ENCODE data around the gene ADGRD1. TPM values are rescaled to one million over a fixed set of nuclear protein-coding genes. Genes with fewer than 3 reads are reported as not detected.

ADGRD1 gene
- total and polyA plus RNA-seq, 8 donors: 1.4 to 7.3 (median 5.2) TPM

DNA sequence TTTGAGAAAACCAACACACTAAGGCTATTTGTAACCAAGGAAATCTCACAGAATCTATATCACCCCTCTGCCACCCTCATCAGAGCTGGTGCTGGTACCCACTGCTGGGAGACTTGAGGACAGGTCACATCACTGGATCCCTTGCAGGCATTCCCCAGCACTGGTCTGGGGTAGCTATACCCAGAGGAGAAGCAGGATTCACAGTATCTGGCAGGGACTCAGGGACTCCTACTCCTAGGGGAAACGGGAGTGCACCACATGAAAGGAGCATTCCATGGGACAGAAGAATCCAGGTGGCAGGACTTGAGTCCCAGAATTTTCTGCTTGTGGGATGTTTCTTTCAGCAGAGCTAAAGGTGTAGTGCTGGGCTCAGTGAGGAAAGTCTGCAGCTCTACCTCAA is 223.2 kb downstream of the ADGRD1 start:
- DNase-seq (no peak), ATAC-seq (no peak), FAIRE-seq (no peak)
- Histone ChIP-seq H3K36me3 (no peaks in the 10 kb centered on the region), H3K4me1 (no peaks in the 10 kb centered on the region), H3K9me3 (no peaks in the 10 kb centered on the region), H3K27ac (no peak overlapping the region), H3K4me3 (no peak overlapping the region), H3K27me3 (no peaks in the 10 kb centered on the region)
- TF ChIP-seq, protein P1, sequence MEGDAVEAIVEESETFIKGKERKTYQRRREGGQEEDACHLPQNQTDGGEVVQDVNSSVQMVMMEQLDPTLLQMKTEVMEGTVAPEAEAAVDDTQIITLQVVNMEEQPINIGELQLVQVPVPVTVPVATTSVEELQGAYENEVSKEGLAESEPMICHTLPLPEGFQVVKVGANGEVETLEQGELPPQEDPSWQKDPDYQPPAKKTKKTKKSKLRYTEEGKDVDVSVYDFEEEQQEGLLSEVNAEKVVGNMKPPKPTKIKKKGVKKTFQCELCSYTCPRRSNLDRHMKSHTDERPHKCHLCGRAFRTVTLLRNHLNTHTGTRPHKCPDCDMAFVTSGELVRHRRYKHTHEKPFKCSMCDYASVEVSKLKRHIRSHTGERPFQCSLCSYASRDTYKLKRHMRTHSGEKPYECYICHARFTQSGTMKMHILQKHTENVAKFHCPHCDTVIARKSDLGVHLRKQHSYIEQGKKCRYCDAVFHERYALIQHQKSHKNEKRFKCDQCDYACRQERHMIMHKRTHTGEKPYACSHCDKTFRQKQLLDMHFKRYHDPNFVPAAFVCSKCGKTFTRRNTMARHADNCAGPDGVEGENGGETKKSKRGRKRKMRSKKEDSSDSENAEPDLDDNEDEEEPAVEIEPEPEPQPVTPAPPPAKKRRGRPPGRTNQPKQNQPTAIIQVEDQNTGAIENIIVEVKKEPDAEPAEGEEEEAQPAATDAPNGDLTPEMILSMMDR (IDR thresholded peaks at IDR 0.05): no peak
- WGBS, 2 donors: 44 to 68% methylated on average over 1 of the region's 1 CpG
- intact Hi-C loops (cut with DNase I): no loop called here

DNA sequence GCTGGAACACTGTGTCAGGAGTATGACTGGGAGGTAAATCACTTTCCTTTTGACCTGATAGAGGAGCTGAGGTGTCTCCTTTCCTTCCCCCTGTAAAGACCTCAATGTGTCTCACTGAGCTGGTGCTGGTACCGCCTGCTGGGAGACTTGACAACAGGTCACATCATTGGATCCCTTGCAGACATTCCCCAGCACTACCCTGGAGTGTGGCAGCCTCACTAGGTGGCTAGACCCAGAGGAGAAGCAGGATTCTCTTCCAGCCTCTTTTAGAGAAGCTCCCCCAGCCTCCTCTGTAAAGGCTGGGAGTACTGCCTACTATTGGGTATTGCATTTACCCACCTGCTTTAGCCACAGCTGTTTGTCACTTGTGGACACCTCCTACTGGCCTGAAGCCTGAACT is 223.9 kb downstream of the ADGRD1 start:
- no peak overlapping the region for H3K27ac ChIP-seq
- no peaks in the 10 kb centered on the region for H3K9me3 ChIP-seq
- no peak overlapping the region for H3K4me3 ChIP-seq
- WGBS, 2 donors: 88 to 94% methylated on average over 1 of the region's 1 CpG
- DNase-seq (no peak), ATAC-seq (no peak), FAIRE-seq (no peak)
- no peaks in the 10 kb centered on the region for H3K36me3 ChIP-seq
- H3K4me1 ChIP-seq: no peaks in the 10 kb centered on the region
- TF ChIP-seq, protein P1 (IDR thresholded peaks at IDR 0.05): no peak
- H3K27me3 ChIP-seq: no peaks in the 10 kb centered on the region
- intact Hi-C loops (cut with DNase I): no loop called here

DNA sequence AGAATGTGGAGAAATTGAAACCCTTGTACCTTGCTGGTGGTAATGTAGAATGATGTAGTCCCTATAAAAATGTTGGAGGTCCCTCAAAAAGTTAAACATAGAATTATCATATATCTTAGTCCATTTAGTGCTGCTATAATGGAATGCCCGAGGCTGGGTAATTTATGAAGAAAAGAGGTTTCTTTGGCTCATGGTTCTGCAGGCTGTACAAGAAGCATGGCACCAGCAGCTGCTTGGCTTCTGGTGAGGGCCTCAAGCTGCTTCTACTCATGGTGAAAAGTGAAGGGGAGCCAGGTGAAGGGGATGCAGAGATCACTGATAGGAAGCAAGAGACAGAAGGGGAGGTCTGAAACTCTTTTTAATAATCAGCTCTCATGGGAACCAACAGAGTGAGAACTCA is 233.9 kb downstream of the ADGRD1 start:
- Histone ChIP-seq H3K27ac (no peak overlapping the region), H3K4me1 (no peaks in the 10 kb centered on the region), H3K9me3 (no peaks in the 10 kb centered on the region), H3K36me3 (no peaks in the 10 kb centered on the region), H3K27me3 (no peaks in the 10 kb centered on the region), H3K4me3 (no peak overlapping the region)
- intact Hi-C loops (cut with DNase I): no loop called here
- TF ChIP-seq, protein P1 (IDR thresholded peaks at IDR 0.05): no peak
- FAIRE-seq: no peak
- no peak for ATAC-seq
- no peak for DNase-seq
- WGBS, 2 donors: 73 to 79% methylated on average over 1 of the region's 1 CpG

DNA sequence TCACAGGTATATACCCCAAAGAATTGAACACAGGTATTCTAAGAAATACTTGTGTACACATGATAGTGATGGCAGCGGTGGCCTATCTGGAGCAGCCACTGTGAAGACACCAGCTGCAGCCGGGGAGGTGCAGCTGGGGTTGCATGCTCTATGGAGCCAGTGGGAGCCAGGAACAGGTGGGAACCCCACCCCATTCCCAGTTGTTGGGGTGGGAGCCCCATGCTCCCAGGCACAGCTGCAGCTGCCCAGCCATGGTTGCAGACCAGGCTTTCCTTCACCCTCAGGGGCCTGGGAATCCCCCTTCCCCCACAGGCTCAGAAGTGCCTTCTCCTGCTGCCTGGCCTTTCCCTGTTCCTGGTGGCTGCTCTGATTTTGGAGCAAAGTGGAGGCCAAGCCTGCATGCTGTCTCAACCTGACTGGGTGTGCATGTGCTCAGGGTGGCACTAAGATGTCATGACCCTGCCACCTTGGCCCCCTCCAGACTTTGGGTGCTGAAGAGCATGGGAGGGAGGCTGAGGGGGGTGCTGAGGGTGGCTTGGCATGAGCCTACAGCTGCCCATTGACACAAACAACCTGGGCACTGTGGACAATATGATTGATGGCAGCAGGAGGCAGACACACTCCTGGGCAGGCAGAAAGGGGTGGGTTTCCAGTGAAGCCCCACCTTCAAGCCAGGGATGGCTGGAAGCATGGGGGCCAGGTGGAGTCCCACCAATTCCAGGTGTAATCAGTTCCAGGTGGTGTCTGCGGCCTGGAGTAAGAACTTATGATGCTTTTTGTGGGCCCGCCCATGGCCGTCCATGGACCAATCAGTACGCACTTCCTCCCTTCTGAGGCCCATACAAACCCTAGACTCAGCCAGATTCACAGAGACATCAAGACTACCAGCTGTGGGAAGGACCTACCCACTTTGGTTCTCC is 234.7 kb downstream of the ADGRD1 start:
- DNase-seq: no peak
- intact Hi-C loops (cut with DNase I): no loop called here
- Histone ChIP-seq H3K4me1 (no peaks in the 10 kb centered on the region), H3K27me3 (no peaks in the 10 kb centered on the region), H3K36me3 (no peaks in the 10 kb centered on the region), H3K4me3 (no peak overlapping the region), H3K27ac (no peak overlapping the region), H3K9me3 (no peaks in the 10 kb centered on the region)
- ATAC-seq: no peak
- FAIRE-seq: no peak
- TF ChIP-seq, protein P1 (IDR thresholded peaks at IDR 0.05): no peak
- WGBS, 2 donors: 86 to 88% methylated on average over 6 of the region's 6 CpGs

DNA sequence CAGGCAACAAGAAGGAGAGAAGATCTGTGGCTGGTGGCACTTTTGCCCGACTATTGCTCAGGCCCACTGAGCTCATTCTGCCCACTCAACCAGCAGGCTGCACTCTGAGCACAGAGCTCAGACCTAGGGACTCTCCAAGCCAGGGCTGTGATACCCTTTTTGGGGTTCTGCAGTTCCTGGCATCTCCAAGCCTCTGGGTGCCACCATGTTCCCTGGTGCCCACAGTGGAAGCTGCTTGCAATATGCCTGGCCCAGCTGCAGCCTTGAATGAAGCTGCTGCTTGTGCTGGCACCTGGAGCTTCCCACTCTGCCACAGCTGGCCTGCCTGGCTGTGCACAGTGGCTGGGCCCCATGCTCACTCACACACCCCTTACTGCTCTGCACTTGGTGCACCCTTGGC is 236.1 kb downstream of the ADGRD1 start:
- no peaks in the 10 kb centered on the region for H3K9me3 ChIP-seq
- H3K27ac ChIP-seq: no peak overlapping the region
- TF ChIP-seq, protein P1 (IDR thresholded peaks at IDR 0.05): no peak
- no peaks in the 10 kb centered on the region for H3K36me3 ChIP-seq
- DNase-seq (no peak), ATAC-seq (no peak), FAIRE-seq (no peak)
- no peak overlapping the region for H3K4me3 ChIP-seq
- H3K27me3 ChIP-seq: no peaks in the 10 kb centered on the region
- intact Hi-C loops (cut with DNase I): no loop called here
- H3K4me1 ChIP-seq: no peaks in the 10 kb centered on the region
- WGBS, 2 donors: 67 to 72% methylated on average over 1 of the region's 1 CpG

Measured in pancreas (tissue), 10 donors.